ENCODE data around the gene OBSCN. TPM values are rescaled to one million over a fixed set of nuclear protein-coding genes. Genes with fewer than 3 reads are reported as not detected.

The OBSCN gene
- total RNA-seq, 1 donor from 2014 or later: 17.5 TPM

DNA sequence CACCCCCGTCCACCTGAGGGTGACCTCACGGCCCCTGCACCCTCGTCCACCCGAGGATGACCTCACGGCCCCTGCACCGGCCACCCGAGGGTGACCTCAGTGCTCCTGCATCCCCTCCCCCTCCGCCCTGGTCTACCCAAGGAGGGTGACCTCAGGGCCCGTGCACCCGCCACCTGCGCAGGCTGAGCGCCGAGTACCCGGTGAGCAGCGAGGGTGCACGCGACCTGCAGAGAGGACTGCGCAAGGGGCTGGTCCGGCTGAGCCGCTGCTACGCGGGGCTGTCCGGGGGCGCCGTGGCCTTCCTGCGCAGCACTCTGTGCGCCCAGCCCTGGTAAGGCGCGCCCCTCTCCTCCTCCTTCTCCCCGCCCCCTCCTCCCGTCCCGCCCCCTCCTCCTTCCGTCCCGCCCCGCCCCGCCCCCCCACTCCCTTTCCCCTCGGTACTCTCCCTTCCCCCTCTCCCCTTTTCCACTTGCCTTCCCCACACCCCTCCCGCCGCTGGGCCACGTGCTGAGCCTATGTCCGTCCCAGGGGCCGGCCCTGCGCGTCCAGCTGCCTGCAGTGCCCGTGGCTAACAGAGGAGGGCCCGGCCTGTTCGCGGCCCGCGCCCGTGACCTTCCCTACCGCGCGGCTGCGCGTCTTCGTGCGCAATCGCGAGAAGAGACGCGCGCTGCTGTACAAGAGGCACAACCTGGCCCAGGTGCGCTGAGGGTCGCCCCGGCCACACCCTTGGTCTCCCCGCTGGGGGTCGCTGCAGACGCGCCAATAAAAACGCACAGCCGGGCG is 170.4 kb downstream of the OBSCN start:
- Mint-ChIP-seq H3K27ac (ENCODE audit: unreplicated experiment) (no peak overlapping the region), H3K4me3 (ENCODE audit: unreplicated experiment) (peak overlapping the region; percentile 82), H3K36me3 (ENCODE audit: low read depth, unreplicated experiment) (no peaks in the 10 kb centered on the region), H3K9me3 (ENCODE audit: unreplicated experiment) (no peaks in the 10 kb centered on the region), H3K4me1 (ENCODE audit: low read depth, unreplicated experiment) (no peaks in the 10 kb centered on the region), H3K27me3 (ENCODE audit: low read depth, unreplicated experiment) (peaks cover 39% of the 10 kb centered on the region)
- Histone ChIP-seq H3K27ac (ENCODE audit: low read depth, low read length) (no peak overlapping the region), H3K79me2 (ENCODE audit: insufficient read depth, low read length) (no peaks in the 10 kb centered on the region), H3K27me3 (ENCODE audit: insufficient read depth, low read length) (no peaks in the 10 kb centered on the region), H3K36me3 (ENCODE audit: insufficient read depth, low read length) (no peaks in the 10 kb centered on the region), H3K4me1 (ENCODE audit: insufficient read depth, low read length) (peaks cover 4% of the 10 kb centered on the region), H3K9me3 (ENCODE audit: insufficient read depth, low read depth, low read length) (no peaks in the 10 kb centered on the region), H2AFZ (ENCODE audit: low read depth, low read length) (peak overlapping the region; percentile 77), H4K20me1 (ENCODE audit: insufficient read depth, low read length) (no peaks in the 10 kb centered on the region), H3K9ac (ENCODE audit: low read length) (peak overlapping the region; percentile 64), H3K4me3 (ENCODE audit: insufficient read depth, low read depth, low read length) (peak overlapping the region; percentile 56), H3K4me2 (ENCODE audit: low read length) (peak overlapping the region; percentile 88)
- DNase-seq (ENCODE audit: low read depth) (peak; percentile 51), FAIRE-seq (no peak)
- TF ChIP-seq, protein P1, sequence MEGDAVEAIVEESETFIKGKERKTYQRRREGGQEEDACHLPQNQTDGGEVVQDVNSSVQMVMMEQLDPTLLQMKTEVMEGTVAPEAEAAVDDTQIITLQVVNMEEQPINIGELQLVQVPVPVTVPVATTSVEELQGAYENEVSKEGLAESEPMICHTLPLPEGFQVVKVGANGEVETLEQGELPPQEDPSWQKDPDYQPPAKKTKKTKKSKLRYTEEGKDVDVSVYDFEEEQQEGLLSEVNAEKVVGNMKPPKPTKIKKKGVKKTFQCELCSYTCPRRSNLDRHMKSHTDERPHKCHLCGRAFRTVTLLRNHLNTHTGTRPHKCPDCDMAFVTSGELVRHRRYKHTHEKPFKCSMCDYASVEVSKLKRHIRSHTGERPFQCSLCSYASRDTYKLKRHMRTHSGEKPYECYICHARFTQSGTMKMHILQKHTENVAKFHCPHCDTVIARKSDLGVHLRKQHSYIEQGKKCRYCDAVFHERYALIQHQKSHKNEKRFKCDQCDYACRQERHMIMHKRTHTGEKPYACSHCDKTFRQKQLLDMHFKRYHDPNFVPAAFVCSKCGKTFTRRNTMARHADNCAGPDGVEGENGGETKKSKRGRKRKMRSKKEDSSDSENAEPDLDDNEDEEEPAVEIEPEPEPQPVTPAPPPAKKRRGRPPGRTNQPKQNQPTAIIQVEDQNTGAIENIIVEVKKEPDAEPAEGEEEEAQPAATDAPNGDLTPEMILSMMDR (IDR thresholded peaks at IDR 0.05; ENCODE audit: insufficient read depth, low read depth, low read length): peak; percentile 29
- TF ChIP-seq EZH2 (IDR thresholded peaks at IDR 0.05; ENCODE audit: insufficient read depth, low read length): no peak

DNA sequence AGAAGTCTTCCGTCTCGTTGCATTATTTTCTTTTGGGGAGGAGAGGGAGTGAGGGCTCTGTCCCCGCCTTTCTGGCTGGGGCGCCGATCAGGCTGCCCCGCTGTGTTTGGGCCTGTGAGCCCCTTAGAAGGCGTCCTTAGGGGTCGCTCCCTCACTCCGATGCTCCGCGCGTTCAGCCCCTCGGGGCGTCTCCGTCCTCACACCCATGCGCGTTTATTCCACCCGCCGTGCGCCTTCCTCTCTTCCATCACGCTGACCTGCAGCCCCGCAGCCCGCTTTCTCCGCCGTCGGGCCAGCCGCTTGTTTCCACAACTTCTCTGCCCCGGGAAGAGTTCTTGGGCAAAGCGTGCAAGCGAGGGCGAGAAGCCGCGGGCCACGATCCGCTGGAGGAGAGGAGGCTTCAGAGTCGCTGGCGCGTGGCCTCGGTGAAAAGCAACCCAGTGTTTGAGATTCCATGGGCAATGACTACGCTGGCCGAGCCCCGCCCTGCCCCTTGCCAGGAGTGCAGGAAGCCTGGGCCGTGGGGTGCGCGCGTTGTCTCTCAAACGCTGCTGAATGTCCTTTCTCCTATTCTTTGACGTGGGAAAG is 171.1 kb downstream of the OBSCN start:
- DNase-seq (ENCODE audit: low read depth) (peak; percentile 2), FAIRE-seq (no peak)
- Histone ChIP-seq H4K20me1 (ENCODE audit: insufficient read depth, low read length) (no peaks in the 10 kb centered on the region), H3K79me2 (ENCODE audit: insufficient read depth, low read length) (no peaks in the 10 kb centered on the region), H3K4me2 (ENCODE audit: low read length) (peak overlapping the region; percentile 88), H3K27me3 (ENCODE audit: insufficient read depth, low read length) (no peaks in the 10 kb centered on the region), H3K4me1 (ENCODE audit: insufficient read depth, low read length) (peaks cover 4% of the 10 kb centered on the region), H3K9ac (ENCODE audit: low read length) (peak overlapping the region; percentile 64), H3K9me3 (ENCODE audit: insufficient read depth, low read depth, low read length) (no peaks in the 10 kb centered on the region), H3K27ac (ENCODE audit: low read depth, low read length) (no peak overlapping the region), H3K36me3 (ENCODE audit: insufficient read depth, low read length) (no peaks in the 10 kb centered on the region), H3K4me3 (ENCODE audit: insufficient read depth, low read depth, low read length) (peak overlapping the region; percentile 56), H2AFZ (ENCODE audit: low read depth, low read length) (peak overlapping the region; percentile 77)
- TF ChIP-seq, protein P1 (IDR thresholded peaks at IDR 0.05; ENCODE audit: insufficient read depth, low read depth, low read length): no peak
- TF ChIP-seq EZH2 (IDR thresholded peaks at IDR 0.05; ENCODE audit: insufficient read depth, low read length): no peak
- H3K9me3 Mint-ChIP-seq (ENCODE audit: unreplicated experiment): no peaks in the 10 kb centered on the region
- H3K4me1 Mint-ChIP-seq (ENCODE audit: low read depth, unreplicated experiment): no peaks in the 10 kb centered on the region
- no peaks in the 10 kb centered on the region for H3K36me3 Mint-ChIP-seq (ENCODE audit: low read depth, unreplicated experiment)
- peaks cover 42% of the 10 kb centered on the region for H3K27me3 Mint-ChIP-seq (ENCODE audit: low read depth, unreplicated experiment)
- no peak overlapping the region for H3K27ac Mint-ChIP-seq (ENCODE audit: unreplicated experiment)
- peak overlapping the region; percentile 82 for H3K4me3 Mint-ChIP-seq (ENCODE audit: unreplicated experiment)

DNA sequence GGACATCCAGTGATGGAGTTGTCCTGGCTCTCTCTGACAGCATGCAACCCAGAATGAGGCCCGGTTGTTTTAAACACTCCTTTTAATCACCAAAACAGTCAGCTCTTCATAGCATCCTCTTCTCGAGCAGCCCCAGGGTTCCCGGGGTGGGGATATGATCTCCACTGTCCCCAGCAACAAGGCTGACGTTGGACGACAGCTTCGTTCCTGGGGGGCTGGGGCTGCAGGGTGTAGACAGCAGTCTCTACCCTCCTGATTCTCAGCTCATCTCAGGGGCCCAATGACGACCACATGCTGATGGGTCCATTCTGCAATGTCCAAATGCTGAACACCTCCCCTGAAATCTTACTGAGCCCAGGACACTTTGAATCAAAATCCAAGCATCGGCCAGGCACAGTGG is 171.8 kb downstream of the OBSCN start:
- H3K27me3 Mint-ChIP-seq (ENCODE audit: low read depth, unreplicated experiment): peaks cover 42% of the 10 kb centered on the region
- no peaks in the 10 kb centered on the region for H3K9me3 ChIP-seq (ENCODE audit: insufficient read depth, low read depth, low read length)
- no peaks in the 10 kb centered on the region for H3K27me3 ChIP-seq (ENCODE audit: insufficient read depth, low read length)
- H3K4me1 Mint-ChIP-seq (ENCODE audit: low read depth, unreplicated experiment): no peaks in the 10 kb centered on the region
- peak overlapping the region; percentile 88 for H3K4me2 ChIP-seq (ENCODE audit: low read length)
- no peak for TF ChIP-seq EZH2 (IDR thresholded peaks at IDR 0.05; ENCODE audit: insufficient read depth, low read length)
- TF ChIP-seq, protein P1 (IDR thresholded peaks at IDR 0.05; ENCODE audit: insufficient read depth, low read depth, low read length): no peak
- H3K4me3 Mint-ChIP-seq (ENCODE audit: unreplicated experiment): peak overlapping the region; percentile 72
- no peak overlapping the region for H2AFZ ChIP-seq (ENCODE audit: low read depth, low read length)
- no peaks in the 10 kb centered on the region for H3K9me3 Mint-ChIP-seq (ENCODE audit: unreplicated experiment)
- H3K27ac Mint-ChIP-seq (ENCODE audit: unreplicated experiment): no peak overlapping the region
- no peaks in the 10 kb centered on the region for H3K36me3 Mint-ChIP-seq (ENCODE audit: low read depth, unreplicated experiment)
- FAIRE-seq (no peak), DNase-seq (ENCODE audit: low read depth) (no peak)
- H3K9ac ChIP-seq (ENCODE audit: low read length): no peak overlapping the region
- H4K20me1 ChIP-seq (ENCODE audit: insufficient read depth, low read length): no peaks in the 10 kb centered on the region
- H3K4me3 ChIP-seq (ENCODE audit: insufficient read depth, low read depth, low read length): no peak overlapping the region
- peaks cover 4% of the 10 kb centered on the region for H3K4me1 ChIP-seq (ENCODE audit: insufficient read depth, low read length)
- no peaks in the 10 kb centered on the region for H3K36me3 ChIP-seq (ENCODE audit: insufficient read depth, low read length)
- H3K27ac ChIP-seq (ENCODE audit: low read depth, low read length): no peak overlapping the region
- H3K79me2 ChIP-seq (ENCODE audit: insufficient read depth, low read length): no peaks in the 10 kb centered on the region
